ENCODE results near the gene LRCH3. TPM values are rescaled to one million over a fixed set of nuclear protein-coding genes. Genes with fewer than 3 reads are reported as not detected.

Gene LRCH3
- total and polyA plus RNA-seq, 4 donors: 15.4 to 104 (median 47.2) TPM

- no peak for DNase-seq
- no peaks in the 10 kb centered on the region for H3K4me1 ChIP-seq (ENCODE audit: control insufficient read depth in 1 of 2, insufficient read depth in 2 of 2, low read length in 2 of 2)
- H3K36me3 ChIP-seq (ENCODE audit: control insufficient read depth in 1 of 2, insufficient read depth in 2 of 2, low read length in 1 of 2): peaks cover 7 to 10% of the 10 kb centered on the region in 2 donors
- H3K4me3 ChIP-seq (ENCODE audit: low read length in 2 of 2): no peak overlapping the region
- no peaks in the 10 kb centered on the region for H3K27me3 ChIP-seq (ENCODE audit: control insufficient read depth in 1 of 2, insufficient read depth in 2 of 2, low read length in 1 of 2)
- no peak overlapping the region for H3K27ac ChIP-seq (ENCODE audit: low read depth in 1 of 2, low read length in 2 of 2)
- 86 to 89% methylated on average over 9 of the region's 9 CpGs for WGBS, 2 donors
- no peaks in the 10 kb centered on the region for H3K9me3 ChIP-seq (ENCODE audit: control insufficient read depth, low read length)
- ATAC-seq (ENCODE audit: low FRiP score): no peak
- intact Hi-C loops (cut with DNase I): no loop called here
These were observed 64.5 kb downstream of the LRCH3 start for GRCh38 chr3:197855571-197855970.

- Histone ChIP-seq H3K4me1 (ENCODE audit: control insufficient read depth in 1 of 2, insufficient read depth in 2 of 2, low read length in 2 of 2) (no peaks in the 10 kb centered on the region), H3K4me3 (ENCODE audit: low read length in 2 of 2) (no peak overlapping the region), H3K36me3 (ENCODE audit: control insufficient read depth in 1 of 2, insufficient read depth in 2 of 2, low read length in 1 of 2) (peaks cover 9 to 10% of the 10 kb centered on the region in 2 donors), H3K27me3 (ENCODE audit: control insufficient read depth in 1 of 2, insufficient read depth in 2 of 2, low read length in 1 of 2) (no peaks in the 10 kb centered on the region), H3K27ac (ENCODE audit: low read depth in 1 of 2, low read length in 2 of 2) (no peak overlapping the region), H3K9me3 (ENCODE audit: control insufficient read depth, low read length) (no peaks in the 10 kb centered on the region)
- WGBS, 2 donors: 81% methylated on average over 8 of the region's 8 CpGs
- intact Hi-C loops (cut with DNase I): no loop called here
- ATAC-seq (ENCODE audit: low FRiP score) (no peak), DNase-seq (no peak)
These were observed 65.3 kb downstream of the LRCH3 start for GRCh38 chr3:197856199-197856816.

GRCh38 chr3:197858133-197858532 lies 67.1 kb downstream of the LRCH3 start:
- no peaks in the 10 kb centered on the region for H3K27me3 ChIP-seq (ENCODE audit: control insufficient read depth in 1 of 2, insufficient read depth in 2 of 2, low read length in 1 of 2)
- H3K4me3 ChIP-seq (ENCODE audit: low read length in 2 of 2): no peak overlapping the region
- H3K27ac ChIP-seq (ENCODE audit: low read depth in 1 of 2, low read length in 2 of 2): no peak overlapping the region
- H3K36me3 ChIP-seq (ENCODE audit: control insufficient read depth in 1 of 2, insufficient read depth in 2 of 2, low read length in 1 of 2): peaks cover 5 to 9% of the 10 kb centered on the region in 2 donors
- DNase-seq (no peak), ATAC-seq (ENCODE audit: low FRiP score) (no peak)
- WGBS, 2 donors: 78 to 84% methylated on average over 3 of the region's 3 CpGs
- H3K4me1 ChIP-seq (ENCODE audit: control insufficient read depth in 1 of 2, insufficient read depth in 2 of 2, low read length in 2 of 2): no peaks in the 10 kb centered on the region
- intact Hi-C loops (cut with DNase I): no loop called here
- H3K9me3 ChIP-seq (ENCODE audit: control insufficient read depth, low read length): no peaks in the 10 kb centered on the region

- intact Hi-C loops (cut with DNase I): no loop called here
- Histone ChIP-seq H3K36me3 (ENCODE audit: control insufficient read depth in 1 of 2, insufficient read depth in 2 of 2, low read length in 1 of 2) (peaks cover 5 to 9% of the 10 kb centered on the region in 2 donors), H3K4me1 (ENCODE audit: control insufficient read depth in 1 of 2, insufficient read depth in 2 of 2, low read length in 2 of 2) (no peaks in the 10 kb centered on the region), H3K4me3 (ENCODE audit: low read length in 2 of 2) (no peak overlapping the region), H3K27me3 (ENCODE audit: control insufficient read depth in 1 of 2, insufficient read depth in 2 of 2, low read length in 1 of 2) (no peaks in the 10 kb centered on the region), H3K9me3 (ENCODE audit: control insufficient read depth, low read length) (no peaks in the 10 kb centered on the region), H3K27ac (ENCODE audit: low read depth in 1 of 2, low read length in 2 of 2) (no peak overlapping the region)
- ATAC-seq (ENCODE audit: low FRiP score): no peak
- WGBS, 2 donors: 62 to 64% methylated on average over 3 of the region's 3 CpGs
- no peak for DNase-seq
These were observed 67.5 kb downstream of the LRCH3 start for GRCh38 chr3:197858598-197858997.

GRCh38 chr3:197866035-197866434 lies 75.0 kb downstream of the LRCH3 start:
- Histone ChIP-seq H3K27ac (ENCODE audit: low read depth in 1 of 2, low read length in 2 of 2) (no peak overlapping the region), H3K36me3 (ENCODE audit: control insufficient read depth in 1 of 2, insufficient read depth in 2 of 2, low read length in 1 of 2) (peaks cover 0 to 8% of the 10 kb centered on the region in 2 donors), H3K9me3 (ENCODE audit: control insufficient read depth, low read length) (no peaks in the 10 kb centered on the region), H3K27me3 (ENCODE audit: control insufficient read depth in 1 of 2, insufficient read depth in 2 of 2, low read length in 1 of 2) (no peaks in the 10 kb centered on the region), H3K4me3 (ENCODE audit: low read length in 2 of 2) (no peak overlapping the region), H3K4me1 (ENCODE audit: control insufficient read depth in 1 of 2, insufficient read depth in 2 of 2, low read length in 2 of 2) (no peaks in the 10 kb centered on the region)
- 92 to 96% methylated on average over 6 of the region's 6 CpGs for WGBS, 2 donors
- intact Hi-C loops (cut with DNase I): no loop called here
- ATAC-seq (ENCODE audit: low FRiP score): no peak
- no peak for DNase-seq

GRCh38 chr3:197873329-197873728 lies 82.3 kb downstream of the LRCH3 start:
- ATAC-seq (ENCODE audit: low FRiP score) (no peak), DNase-seq (no peak)
- Histone ChIP-seq H3K27me3 (ENCODE audit: control insufficient read depth in 1 of 2, insufficient read depth in 2 of 2, low read length in 1 of 2) (no peaks in the 10 kb centered on the region), H3K4me3 (ENCODE audit: low read length in 2 of 2) (no peak overlapping the region), H3K36me3 (ENCODE audit: control insufficient read depth in 1 of 2, insufficient read depth in 2 of 2, low read length in 1 of 2) (peaks cover 9 to 23% of the 10 kb centered on the region in 2 donors), H3K9me3 (ENCODE audit: control insufficient read depth, low read length) (no peaks in the 10 kb centered on the region), H3K4me1 (ENCODE audit: control insufficient read depth in 1 of 2, insufficient read depth in 2 of 2, low read length in 2 of 2) (no peaks in the 10 kb centered on the region), H3K27ac (ENCODE audit: low read depth in 1 of 2, low read length in 2 of 2) (no peak overlapping the region)
- intact Hi-C loops (cut with DNase I): no loop called here
- WGBS, 2 donors: 96 to 97% methylated on average over 6 of the region's 6 CpGs

- no peak overlapping the region for H3K27ac ChIP-seq (ENCODE audit: low read depth in 1 of 2, low read length in 2 of 2)
- 93 to 95% methylated on average over 5 of the region's 5 CpGs for WGBS, 2 donors
- ATAC-seq (ENCODE audit: low FRiP score) (no peak), DNase-seq (no peak)
- intact Hi-C loops (cut with DNase I): no loop called here
- H3K9me3 ChIP-seq (ENCODE audit: control insufficient read depth, low read length): no peaks in the 10 kb centered on the region
- H3K4me3 ChIP-seq (ENCODE audit: low read length in 2 of 2): no peak overlapping the region
- H3K4me1 ChIP-seq (ENCODE audit: control insufficient read depth in 1 of 2, insufficient read depth in 2 of 2, low read length in 2 of 2): no peaks in the 10 kb centered on the region
- H3K36me3 ChIP-seq (ENCODE audit: control insufficient read depth in 1 of 2, insufficient read depth in 2 of 2, low read length in 1 of 2): peaks cover 9 to 25% of the 10 kb centered on the region in 2 donors
- no peaks in the 10 kb centered on the region for H3K27me3 ChIP-seq (ENCODE audit: control insufficient read depth in 1 of 2, insufficient read depth in 2 of 2, low read length in 1 of 2)
These were observed 83.0 kb downstream of the LRCH3 start for GRCh38 chr3:197874064-197874463.

GRCh38 chr3:197874653-197875052 lies 83.6 kb downstream of the LRCH3 start:
- Histone ChIP-seq H3K9me3 (ENCODE audit: control insufficient read depth, low read length) (no peaks in the 10 kb centered on the region), H3K36me3 (ENCODE audit: control insufficient read depth in 1 of 2, insufficient read depth in 2 of 2, low read length in 1 of 2) (peaks cover 9 to 25% of the 10 kb centered on the region in 2 donors), H3K4me3 (ENCODE audit: low read length in 2 of 2) (no peak overlapping the region), H3K4me1 (ENCODE audit: control insufficient read depth in 1 of 2, insufficient read depth in 2 of 2, low read length in 2 of 2) (no peaks in the 10 kb centered on the region), H3K27ac (ENCODE audit: low read depth in 1 of 2, low read length in 2 of 2) (no peak overlapping the region), H3K27me3 (ENCODE audit: control insufficient read depth in 1 of 2, insufficient read depth in 2 of 2, low read length in 1 of 2) (no peaks in the 10 kb centered on the region)
- no peak for DNase-seq
- WGBS, 2 donors: 74 to 80% methylated on average over 6 of the region's 6 CpGs
- intact Hi-C loops (cut with DNase I): no loop called here
- no peak for ATAC-seq (ENCODE audit: low FRiP score)

- no peaks in the 10 kb centered on the region for H3K27me3 ChIP-seq (ENCODE audit: control insufficient read depth in 1 of 2, insufficient read depth in 2 of 2, low read length in 1 of 2)
- 92 to 97% methylated on average over 4 of the region's 4 CpGs for WGBS, 2 donors
- intact Hi-C loops (cut with DNase I): no loop called here
These were observed 86.8 kb downstream of the LRCH3 start for GRCh38 chr3:197877902-197878301.

More at GRCh38 chr3:197877902-197878301, 86.8 kb downstream of the LRCH3 start:
- DNase-seq: no peak
- no peak for ATAC-seq (ENCODE audit: low FRiP score)
- Histone ChIP-seq H3K9me3 (ENCODE audit: control insufficient read depth, low read length) (no peaks in the 10 kb centered on the region), H3K4me3 (ENCODE audit: low read length in 2 of 2) (no peak overlapping the region), H3K36me3 (ENCODE audit: control insufficient read depth in 1 of 2, insufficient read depth in 2 of 2, low read length in 1 of 2) (peaks cover 5 to 13% of the 10 kb centered on the region in 2 donors), H3K27ac (ENCODE audit: low read depth in 1 of 2, low read length in 2 of 2) (no peak overlapping the region), H3K4me1 (ENCODE audit: control insufficient read depth in 1 of 2, insufficient read depth in 2 of 2, low read length in 2 of 2) (no peaks in the 10 kb centered on the region)

All from aorta (tissue), 5 donors.